HEK293 (cell line): ENCODE data around the gene MLH1.

Experiments
- CTCF ChIA-PET: fragments of 350-600 bp; formaldehyde crosslinking; extraction: SDS; loops from one replicate; lab custom pipeline; 2021; ENCODE audit warnings: antibody characterized with exemption; lab: Yijun Ruan, JAX
- POLR2A ChIA-PET: fragments of 300-600 bp; formaldehyde crosslinking; extraction: SDS; loops from one replicate; lab custom pipeline; 2020; ENCODE audit warnings: antibody characterized with exemption, inconsistent platforms; lab: Yijun Ruan, JAX
- H3K27ac ChIP-seq: fragments of 200-500 bp; sonication (Bioruptor generic); 2 replicates; pipeline ENCODE4 v1.5.1; 2014; ENCODE audit warnings: low read depth, low read length, control low read depth, inconsistent platforms; ENCODE audit errors: extremely low read depth
- H3K36me3 ChIP-seq, 2 experiments: fragments of 200-500 bp in 1 of 2; sonication (Bioruptor generic) in 1 of 2; 1 replicate in 1 of 2; 2 replicates in 1 of 2; pipeline ENCODE4 v1.5.1; 2014 to 2017; ENCODE audit warnings: inconsistent platforms in 2 of 2, low read length in 2 of 2; ENCODE audit not compliant: control insufficient read depth in 2 of 2, insufficient read depth in 1 of 2
- H3K4me1 ChIP-seq: fragments of 200-500 bp; sonication (Bioruptor generic); 2 replicates; pipeline ENCODE4 v1.5.1; 2014; ENCODE audit warnings: mild to moderate bottlenecking, low read length, inconsistent platforms; ENCODE audit not compliant: control insufficient read depth, insufficient read depth
- H3K4me3 ChIP-seq: 2 replicates; pipeline ENCODE4 v1.5.1; 2011; ENCODE audit warnings: low read depth, mild to moderate bottlenecking, control low read depth, low read length, moderate library complexity
- H3K9me3 ChIP-seq: fragments of 200-500 bp; sonication (Bioruptor generic); 2 replicates; pipeline ENCODE4 v1.5.1; 2014; ENCODE audit warnings: low read depth, low read length, inconsistent platforms; ENCODE audit not compliant: control insufficient read depth, insufficient read depth
- KLF7 ChIP-seq: fragments of 450-650 bp; formaldehyde crosslinking; IDR thresholded peaks from 2 replicates; pipeline ENCODE4 v1.5.1; 2016; ENCODE audit warnings: missing biosample characterization, missing genetic modification characterization, borderline replicate concordance
- YY1 ChIP-seq: fragments of 450-650 bp; formaldehyde crosslinking; IDR thresholded peaks from 2 replicates; pipeline ENCODE4 v1.5.1; 2018; ENCODE audit warnings: missing biosample characterization, missing genetic modification characterization
- ZBTB17 ChIP-seq: fragments of 450-650 bp; formaldehyde crosslinking; IDR thresholded peaks from 2 replicates; pipeline ENCODE4 v1.5.1; 2016; ENCODE audit warnings: missing biosample characterization, missing genetic modification characterization
- ZFHX2 ChIP-seq: fragments of 450-650 bp; formaldehyde crosslinking; conservative IDR thresholded peaks from 2 replicates; pipeline ENCODE4 v1.5.1; 2016; ENCODE audit warnings: missing biosample characterization, missing genetic modification characterization
- ZNF121 ChIP-seq: fragments of 450-650 bp; formaldehyde crosslinking; IDR thresholded peaks from 2 replicates; pipeline ENCODE4 v1.5.1; 2016; ENCODE audit warnings: missing biosample characterization, missing genetic modification characterization
- ZNF138 ChIP-seq: fragments of 450-650 bp; formaldehyde crosslinking; IDR thresholded peaks from 2 replicates; pipeline ENCODE4 v1.5.1; 2016; ENCODE audit warnings: missing biosample characterization, missing genetic modification characterization, borderline replicate concordance
- ZNF175 ChIP-seq: fragments of 450-650 bp; formaldehyde crosslinking; IDR thresholded peaks from 2 replicates; pipeline ENCODE4 v1.5.1; 2016; ENCODE audit warnings: missing biosample characterization, missing genetic modification characterization
- ZNF211 ChIP-seq: fragments of 450-650 bp; formaldehyde crosslinking; IDR thresholded peaks from 2 replicates; pipeline ENCODE4 v1.5.1; 2016; ENCODE audit warnings: low read depth, missing biosample characterization, missing genetic modification characterization
- ZNF214 ChIP-seq: fragments of 450-650 bp; formaldehyde crosslinking; IDR thresholded peaks from 2 replicates; pipeline ENCODE4 v1.5.1; 2017; ENCODE audit warnings: missing biosample characterization, mild to moderate bottlenecking, missing genetic modification characterization, borderline replicate concordance
- ZNF23 ChIP-seq: fragments of 450-650 bp; formaldehyde crosslinking; IDR thresholded peaks from 2 replicates; pipeline ENCODE4 v1.5.1; 2016; ENCODE audit warnings: missing biosample characterization, missing genetic modification characterization, borderline replicate concordance
- ZNF529 ChIP-seq: fragments of 450-650 bp; formaldehyde crosslinking; IDR thresholded peaks from 2 replicates; pipeline ENCODE4 v1.5.1; 2017; ENCODE audit warnings: missing genetic modification characterization, missing biosample characterization; ENCODE audit not compliant: insufficient replicate concordance
- ZNF561 ChIP-seq: fragments of 450-650 bp; IDR thresholded peaks from 2 replicates; pipeline ENCODE4 v1.5.1; 2018; ENCODE audit warnings: missing biosample characterization, missing genetic modification characterization, borderline replicate concordance
- ZNF596 ChIP-seq: fragments of 450-650 bp; IDR thresholded peaks from 2 replicates; pipeline ENCODE4 v1.5.0; 2018; ENCODE audit warnings: missing biosample characterization, mild to moderate bottlenecking, missing genetic modification characterization, moderate library complexity
- ZNF600 ChIP-seq: fragments of 450-650 bp; formaldehyde crosslinking; IDR thresholded peaks from 2 replicates; pipeline ENCODE4 v1.5.1; 2016; ENCODE audit warnings: missing biosample characterization, missing genetic modification characterization
- ZNF707 ChIP-seq: fragments of 450-650 bp; formaldehyde crosslinking; IDR thresholded peaks from 2 replicates; pipeline ENCODE4 v1.5.1; 2016; ENCODE audit warnings: missing biosample characterization, missing genetic modification characterization
- ZNF76 ChIP-seq: fragments of 450-650 bp; formaldehyde crosslinking; IDR thresholded peaks from 2 replicates; pipeline ENCODE4; 2016; ENCODE audit warnings: low read depth, missing biosample characterization, missing genetic modification characterization, borderline replicate concordance
- ZNF777 ChIP-seq: fragments of 450-650 bp; formaldehyde crosslinking; IDR thresholded peaks from 2 replicates; pipeline ENCODE4 v1.5.1; 2017; ENCODE audit warnings: missing biosample characterization, missing genetic modification characterization, borderline replicate concordance
- TF ChIP-seq, protein P1 (sequence below): fragments of 450-650 bp; formaldehyde crosslinking; IDR thresholded peaks from 2 replicates; pipeline ENCODE4 v1.5.1; 2017; ENCODE audit warnings: missing biosample characterization, missing genetic modification characterization
- TF ChIP-seq, protein P2 (sequence below): fragments of 450-650 bp; formaldehyde crosslinking; IDR thresholded peaks from 2 replicates; pipeline ENCODE4; 2016; ENCODE audit warnings: missing biosample characterization, missing genetic modification characterization
- TF ChIP-seq, protein P3 (sequence below): fragments of 450-650 bp; formaldehyde crosslinking; IDR thresholded peaks from 2 replicates; pipeline ENCODE4 v1.5.1; 2016; ENCODE audit warnings: missing biosample characterization, missing genetic modification characterization

Gene MLH1

DNA sequence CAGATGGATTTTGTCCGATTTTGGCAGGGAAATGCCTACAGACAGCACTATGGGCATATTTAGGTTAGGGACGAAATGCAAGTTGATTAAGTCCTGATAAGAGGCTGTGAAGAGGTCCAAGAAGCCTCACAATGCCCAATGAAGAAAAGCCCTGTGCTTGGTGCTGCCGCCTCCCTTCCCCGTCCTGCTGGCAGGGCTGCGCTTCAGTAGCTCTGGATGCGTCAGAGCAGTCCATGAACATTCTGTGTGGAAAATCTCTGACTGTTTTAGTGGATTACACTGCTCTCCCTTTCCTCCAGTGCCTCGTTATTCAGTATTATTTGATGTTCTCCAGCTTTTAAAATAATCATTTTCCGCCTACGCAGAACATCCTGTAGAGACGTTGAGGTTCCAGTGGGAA, 39.6 kb downstream of the MLH1 start (continued):
- TF ChIP-seq ZNF600: no peak
- TF ChIP-seq KLF7: no peak
- TF ChIP-seq ZNF211: no peak
- no peak for TF ChIP-seq ZNF138

DNA sequence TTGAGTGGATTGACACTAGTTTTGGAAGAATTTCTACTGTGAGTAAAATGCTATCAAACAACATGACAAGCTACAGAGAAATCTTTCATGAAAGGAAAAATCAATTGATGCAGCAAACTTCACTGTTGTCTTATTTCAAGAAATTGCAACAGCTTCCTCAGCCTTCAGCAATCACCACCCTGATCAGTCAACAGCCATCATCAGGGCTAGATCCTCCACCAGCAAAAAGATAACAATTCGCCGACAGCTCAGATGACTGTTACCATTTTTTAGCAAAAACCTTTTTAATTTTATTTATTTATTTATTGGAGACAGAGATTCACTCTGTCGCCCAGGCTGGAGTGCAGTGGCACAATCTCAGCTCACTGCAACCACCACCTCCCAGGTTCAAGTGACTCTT, 44.0 kb downstream of the MLH1 start:
- TF ChIP-seq ZNF214 (tag by site-specific recombination): no peak
- TF ChIP-seq, protein P1, sequence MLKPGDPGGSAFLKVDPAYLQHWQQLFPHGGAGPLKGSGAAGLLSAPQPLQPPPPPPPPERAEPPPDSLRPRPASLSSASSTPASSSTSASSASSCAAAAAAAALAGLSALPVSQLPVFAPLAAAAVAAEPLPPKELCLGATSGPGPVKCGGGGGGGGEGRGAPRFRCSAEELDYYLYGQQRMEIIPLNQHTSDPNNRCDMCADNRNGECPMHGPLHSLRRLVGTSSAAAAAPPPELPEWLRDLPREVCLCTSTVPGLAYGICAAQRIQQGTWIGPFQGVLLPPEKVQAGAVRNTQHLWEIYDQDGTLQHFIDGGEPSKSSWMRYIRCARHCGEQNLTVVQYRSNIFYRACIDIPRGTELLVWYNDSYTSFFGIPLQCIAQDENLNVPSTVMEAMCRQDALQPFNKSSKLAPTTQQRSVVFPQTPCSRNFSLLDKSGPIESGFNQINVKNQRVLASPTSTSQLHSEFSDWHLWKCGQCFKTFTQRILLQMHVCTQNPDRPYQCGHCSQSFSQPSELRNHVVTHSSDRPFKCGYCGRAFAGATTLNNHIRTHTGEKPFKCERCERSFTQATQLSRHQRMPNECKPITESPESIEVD (tag by site-specific recombination): no peak
- no peak for TF ChIP-seq ZBTB17
- CTCF ChIA-PET: no interaction called here
- Histone ChIP-seq H3K4me3 (no peak overlapping the region), H3K27ac (no peak overlapping the region), H3K9me3 (no peaks in the 10 kb centered on the region), H3K4me1 (no peaks in the 10 kb centered on the region), H3K36me3 (peaks cover 5 to 89% of the 10 kb centered on the region in 2 experiments; a peak in 2 of 3 replicates)
- POLR2A ChIA-PET: interaction anchor here (0.8 kb wide), 1 partner anchor 138 kb away, joined by 3 read pairs; no protein-coding TSS in a partner anchor

DNA sequence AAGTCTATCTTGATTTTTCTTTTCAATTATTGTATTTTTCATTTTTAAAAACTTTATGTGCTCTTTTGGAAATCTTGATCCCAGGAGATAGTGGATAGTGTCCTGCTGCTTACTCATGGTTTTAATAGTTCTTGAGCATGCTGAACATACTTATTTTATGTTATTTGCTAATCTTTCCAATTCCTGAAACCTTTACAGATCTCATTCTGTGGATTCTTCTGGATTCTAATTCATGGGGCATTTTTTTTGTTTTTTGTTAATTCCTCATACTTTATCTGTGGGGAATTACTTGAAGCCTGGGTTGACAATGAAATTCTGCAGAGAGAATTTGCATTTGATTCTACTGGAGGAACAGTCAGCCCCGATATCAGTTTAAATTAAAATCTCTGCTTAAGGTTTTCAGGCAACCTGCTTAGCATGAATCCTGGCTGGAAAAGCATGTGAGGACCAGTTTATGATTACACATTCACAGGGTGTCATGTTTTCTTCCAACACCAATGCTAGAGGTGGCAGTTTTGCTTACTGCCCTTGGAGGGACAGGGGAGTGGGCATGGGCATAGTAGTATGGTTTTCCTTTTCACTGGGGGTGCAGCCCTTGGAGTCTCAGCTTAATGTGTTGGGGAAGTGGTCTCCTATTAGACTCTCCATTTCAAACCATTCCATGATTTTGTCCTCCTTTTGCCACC, 46.0 kb downstream of the MLH1 start:
- ChIA-PET CTCF (interaction anchor here (1.7 kb wide), 1 partner anchor 12 kb away, joined by 4 read pairs; no protein-coding TSS in a partner anchor), POLR2A (no interaction called here)
- no peak for TF ChIP-seq ZNF561 (tag by site-specific recombination)
- TF ChIP-seq ZNF76 (tag by site-specific recombination): no peak
- TF ChIP-seq ZNF529 (tag by site-specific recombination): no peak
- TF ChIP-seq YY1 (tag by site-specific recombination): no peak
- TF ChIP-seq ZNF596 (tag by site-specific recombination): no peak
- TF ChIP-seq ZNF23 (tag by site-specific recombination): no peak
- no peak for TF ChIP-seq ZFHX2 (tag by site-specific recombination)
- TF ChIP-seq ZNF777 (tag by site-specific recombination): no peak
- TF ChIP-seq, protein P2, sequence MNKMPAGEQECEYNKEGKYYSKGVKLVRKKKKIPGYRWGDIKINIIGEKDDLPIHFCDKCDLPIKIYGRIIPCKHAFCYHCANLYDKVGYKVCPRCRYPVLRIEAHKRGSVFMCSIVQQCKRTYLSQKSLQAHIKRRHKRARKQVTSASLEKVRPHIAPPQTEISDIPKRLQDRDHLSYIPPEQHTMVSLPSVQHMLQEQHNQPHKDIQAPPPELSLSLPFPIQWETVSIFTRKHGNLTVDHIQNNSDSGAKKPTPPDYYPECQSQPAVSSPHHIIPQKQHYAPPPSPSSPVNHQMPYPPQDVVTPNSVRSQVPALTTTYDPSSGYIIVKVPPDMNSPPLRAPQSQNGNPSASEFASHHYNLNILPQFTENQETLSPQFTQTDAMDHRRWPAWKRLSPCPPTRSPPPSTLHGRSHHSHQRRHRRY: no peak
- TF ChIP-seq ZNF707 (tag by site-specific recombination): no peak
- TF ChIP-seq ZNF121: no peak
- TF ChIP-seq, protein P3, sequence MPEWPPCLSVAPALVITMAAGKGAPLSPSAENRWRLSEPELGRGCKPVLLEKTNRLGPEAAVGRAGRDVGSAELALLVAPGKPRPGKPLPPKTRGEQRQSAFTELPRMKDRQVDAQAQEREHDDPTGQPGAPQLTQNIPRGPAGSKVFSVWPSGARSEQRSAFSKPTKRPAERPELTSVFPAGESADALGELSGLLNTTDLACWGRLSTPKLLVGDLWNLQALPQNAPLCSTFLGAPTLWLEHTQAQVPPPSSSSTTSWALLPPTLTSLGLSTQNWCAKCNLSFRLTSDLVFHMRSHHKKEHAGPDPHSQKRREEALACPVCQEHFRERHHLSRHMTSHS: no peak
- no peak for TF ChIP-seq ZNF175 (tag by site-specific recombination)
- no peak overlapping the region for H3K27ac ChIP-seq
- H3K4me1 ChIP-seq: no peaks in the 10 kb centered on the region
- peaks cover 5 to 79% of the 10 kb centered on the region in 2 experiments; a peak in 2 of 3 replicates for H3K36me3 ChIP-seq
- no peak overlapping the region for H3K4me3 ChIP-seq
- H3K9me3 ChIP-seq: no peaks in the 10 kb centered on the region
